Measurements from ENCODE around the gene RNPS1. TPM values are rescaled to one million over a fixed set of nuclear protein-coding genes. Genes with fewer than 3 reads are reported as not detected.

RNPS1 gene
- total and polyA plus RNA-seq, 9 of the 15 experiments (the other 6 are each of a cell fraction or from before 2014, with no cell fraction given) = 44.9 to 338 (median 202) TPM

GRCh38 chr16:2308089-2308962, 40.4 kb upstream of the RNPS1 start:
- in situ Hi-C loops (cut with MboI) = no loop called here
- H3K27ac ChIP-seq (ENCODE audit: extremely low read depth, low read depth, low read length) = no peak overlapping the region
- H3K9me1 ChIP-seq (ENCODE audit: control insufficient read depth, insufficient read depth, low read length) = no peaks in the 10 kb centered on the region
- no peak overlapping the region for H3K4me3 ChIP-seq
- ATAC-seq = no peak
- TF ChIP-seq RFX1 (IDR thresholded peaks at IDR 0.05) = peak; percentile 27; the same call in 1 of the 2 replicates
- no peak for TF ChIP-seq SIN3A (IDR thresholded peaks at IDR 0.05; ENCODE audit: borderline replicate concordance in 2 of 2, control insufficient read depth in 1 of 2, low read depth in 2 of 2, low read length in 2 of 2)
- no peaks in the 10 kb centered on the region; a peak in 2 of 5 replicates for H3K4me1 ChIP-seq (replicated peaks in 1 of 2; ENCODE audit: control insufficient read depth in 2 of 2, insufficient read depth in 2 of 2, low read length in 2 of 2)
- H3K27me3 ChIP-seq (ENCODE audit: control insufficient read depth in 2 of 2, insufficient read depth in 2 of 2, low read length in 2 of 2) = no peaks in the 10 kb centered on the region
- WGBS (ENCODE audit: insufficient coverage, low coverage, missing lambda C conversion rate) = 90% methylated on average over 30 of the region's 30 CpGs
- no peaks in the 10 kb centered on the region for H4K20me1 ChIP-seq (replicated peaks; ENCODE audit: control insufficient read depth, insufficient read depth, low read length)
- FAIRE-seq = no peak
- H3K9me3 ChIP-seq (replicated peaks; ENCODE audit: control insufficient read depth, insufficient read depth, low read depth, low read length) = no peaks in the 10 kb centered on the region
- H3K79me2 ChIP-seq (ENCODE audit: control insufficient read depth, insufficient read depth, low read length) = no peaks in the 10 kb centered on the region
- no peak overlapping the region for H2AFZ ChIP-seq (ENCODE audit: low read depth, low read length)
- intact Hi-C loops (cut with micrococcal nuclease) = no loop called here
- DNase-seq (ENCODE audit: extremely low read depth in 1 of 4, low spot score in 3 of 4) = no peak
- no peak overlapping the region for H3K4me2 ChIP-seq (ENCODE audit: insufficient read depth, low read length)
- no TSS peak for BruUV-seq (replicated peaks)
- CTCF ChIA-PET (ENCODE audit: low intra/inter-chr PET ratio) = no interaction called here
- H3K36me3 ChIP-seq (ENCODE audit: control insufficient read depth, insufficient read depth, low read length) = peaks cover 9% of the 10 kb centered on the region; the same call in 2 of the 3 replicates
- no peak overlapping the region for H3K9ac ChIP-seq (ENCODE audit: insufficient read depth in 1 of 2, low read depth in 2 of 2, low read length in 2 of 2)
- POLR2A ChIA-PET = interaction anchor here (0.8 to 1.2 kb wide), 3 partner anchors 11 to 53 kb away, joined by 3 to 4 read pairs (median 3); no protein-coding TSS in a partner anchor

DNA sequence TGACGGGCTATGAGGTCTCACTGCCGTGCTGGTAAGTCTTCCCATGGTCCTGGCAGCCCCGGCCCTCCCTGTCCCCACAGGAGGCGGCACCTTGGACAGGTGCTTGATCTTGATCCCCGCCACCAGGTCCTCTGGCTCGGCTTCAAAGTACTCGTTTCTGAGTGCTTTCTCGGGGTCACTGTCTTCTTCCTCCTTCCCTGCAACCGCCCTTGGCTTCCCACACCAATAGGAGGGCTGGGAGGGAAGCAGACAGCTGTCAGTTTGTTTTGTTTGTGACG, 31.9 kb upstream of the RNPS1 start:
- in situ Hi-C loops (cut with MboI) (no loop called here), intact Hi-C loops (cut with micrococcal nuclease) (no loop called here)
- DNase-seq (ENCODE audit: extremely low read depth in 1 of 4, low spot score in 3 of 4) (no peak), ATAC-seq (no peak), FAIRE-seq (no peak)
- H3K9ac ChIP-seq (ENCODE audit: insufficient read depth in 1 of 2, low read depth in 2 of 2, low read length in 2 of 2) = 0 out of 4 replicates have a peak overlapping the region, but pooled peaks of 1 of the 2 experiments have one; percentile 11
- peaks cover 33% of the 10 kb centered on the region; the same call in 2 of the 3 replicates for H3K36me3 ChIP-seq (ENCODE audit: control insufficient read depth, insufficient read depth, low read length)
- no peaks in the 10 kb centered on the region for H3K27me3 ChIP-seq (ENCODE audit: control insufficient read depth in 2 of 2, insufficient read depth in 2 of 2, low read length in 2 of 2)
- no peaks in the 10 kb centered on the region for H3K79me2 ChIP-seq (ENCODE audit: control insufficient read depth, insufficient read depth, low read length)
- H3K4me1 ChIP-seq (replicated peaks in 1 of 2; ENCODE audit: control insufficient read depth in 2 of 2, insufficient read depth in 2 of 2, low read length in 2 of 2) = peaks cover 6 to 24% of the 10 kb centered on the region in 2 experiments; a peak in 4 of 5 replicates
- no peaks in the 10 kb centered on the region; the same call in 1 of the 2 replicates for H4K20me1 ChIP-seq (replicated peaks; ENCODE audit: control insufficient read depth, insufficient read depth, low read length)
- H3K4me3 ChIP-seq = no peak overlapping the region
- POLR2A ChIA-PET = no interaction called here
- H3K9me1 ChIP-seq (ENCODE audit: control insufficient read depth, insufficient read depth, low read length) = no peaks in the 10 kb centered on the region
- CTCF ChIA-PET (ENCODE audit: low intra/inter-chr PET ratio) = no interaction called here
- no peak overlapping the region for H3K4me2 ChIP-seq (ENCODE audit: insufficient read depth, low read length)
- no peaks in the 10 kb centered on the region for H3K9me3 ChIP-seq (replicated peaks; ENCODE audit: control insufficient read depth, insufficient read depth, low read depth, low read length)
- H2AFZ ChIP-seq (ENCODE audit: low read depth, low read length) = no peak overlapping the region
- H3K27ac ChIP-seq (ENCODE audit: extremely low read depth, low read depth, low read length) = no peak overlapping the region
- BruUV-seq (replicated peaks) = no TSS peak
- 54% methylated on average over 6 of the region's 10 CpGs for WGBS (ENCODE audit: insufficient coverage, low coverage, missing lambda C conversion rate)
- no peak for TF ChIP-seq ZKSCAN3 (CRISPR knock-in tag; IDR thresholded peaks at IDR 0.05)
- no peak for TF ChIP-seq ZSCAN29 (IDR thresholded peaks at IDR 0.05)
- no peak for TF ChIP-seq HDAC8 (tag; IDR thresholded peaks at IDR 0.05)
- TF ChIP-seq MXI1 (IDR thresholded peaks at IDR 0.05; ENCODE audit: low read depth, low read length) = no peak
- no peak for TF ChIP-seq STAT5A (IDR thresholded peaks at IDR 0.05; ENCODE audit: borderline replicate concordance, low read length)
- no peak for TF ChIP-seq GATAD2B (IDR thresholded peaks at IDR 0.05; ENCODE audit: borderline replicate concordance)

Data from K562 (cell line).